ENCODE data around the gene C3orf70. TPM values are rescaled to one million over a fixed set of nuclear protein-coding genes. Genes with fewer than 3 reads are reported as not detected.
"Not testable (repeated sequence)": the region's sequence is repeated elsewhere in the genome, so short reads cannot be mapped to it uniquely, and the experiment has no call there.

The C3orf70 gene
- total RNA-seq, 1 donor from 2014 or later: 0.02 TPM

GRCh38 chr3:185131602-185132256 is 21.1 kb downstream of the C3orf70 start:
- no peaks in the 10 kb centered on the region for H3K9me3 Mint-ChIP-seq

GRCh38 chr3:185129083-185129482 is 23.8 kb downstream of the C3orf70 start:
- H3K4me3 Mint-ChIP-seq: no peak overlapping the region
- peaks cover 15% of the 10 kb centered on the region for H3K27me3 Mint-ChIP-seq
- H3K9me3 Mint-ChIP-seq: no peaks in the 10 kb centered on the region
- H3K36me3 Mint-ChIP-seq (ENCODE audit: low read depth): no peaks in the 10 kb centered on the region
- no peak overlapping the region for H3K27ac Mint-ChIP-seq
- H3K4me1 Mint-ChIP-seq: no peaks in the 10 kb centered on the region
- intact Hi-C loops (cut with micrococcal nuclease): no loop called here
- DNase-seq: no peak

More at GRCh38 chr3:185131602-185132256, 21.1 kb downstream of the C3orf70 start:
- Mint-ChIP-seq H3K4me3 (no peak overlapping the region), H3K4me1 (no peaks in the 10 kb centered on the region), H3K36me3 (ENCODE audit: low read depth) (no peaks in the 10 kb centered on the region), H3K27me3 (peaks cover 17% of the 10 kb centered on the region), H3K27ac (no peak overlapping the region)
- intact Hi-C loops (cut with micrococcal nuclease): no loop called here
- DNase-seq: no peak

GRCh38 chr3:185126201-185126600 is 26.7 kb downstream of the C3orf70 start:
- H3K36me3 Mint-ChIP-seq (ENCODE audit: low read depth): no peaks in the 10 kb centered on the region
- no peak overlapping the region for H3K27ac Mint-ChIP-seq
- H3K4me3 Mint-ChIP-seq: no peak overlapping the region
- peaks cover 6% of the 10 kb centered on the region for H3K27me3 Mint-ChIP-seq
- no peak for DNase-seq
- H3K4me1 Mint-ChIP-seq: no peaks in the 10 kb centered on the region
- intact Hi-C loops (cut with micrococcal nuclease): no loop called here
- H3K9me3 Mint-ChIP-seq: no peaks in the 10 kb centered on the region

GRCh38 chr3:185120126-185120525 is 32.7 kb downstream of the C3orf70 start:
- no peaks in the 10 kb centered on the region for H3K36me3 Mint-ChIP-seq (ENCODE audit: low read depth)
- H3K4me1 Mint-ChIP-seq: no peaks in the 10 kb centered on the region
- intact Hi-C loops (cut with micrococcal nuclease): no loop called here
- H3K4me3 Mint-ChIP-seq: no peak overlapping the region
- H3K9me3 Mint-ChIP-seq: no peaks in the 10 kb centered on the region
- no peak for DNase-seq
- H3K27me3 Mint-ChIP-seq: peaks cover 20% of the 10 kb centered on the region
- H3K27ac Mint-ChIP-seq: no peak overlapping the region

- Mint-ChIP-seq H3K9me3 (no peaks in the 10 kb centered on the region), H3K4me3 (no peak overlapping the region), H3K4me1 (no peaks in the 10 kb centered on the region), H3K36me3 (ENCODE audit: low read depth) (no peaks in the 10 kb centered on the region), H3K27me3 (peaks cover 24% of the 10 kb centered on the region), H3K27ac (no peak overlapping the region)
- no peak for DNase-seq
- intact Hi-C loops (cut with micrococcal nuclease): no loop called here
Observed at GRCh38 chr3:185115371-185115770, 37.5 kb downstream of the C3orf70 start.

GRCh38 chr3:185114756-185115155 is 38.1 kb downstream of the C3orf70 start:
- Mint-ChIP-seq H3K4me1 (no peaks in the 10 kb centered on the region), H3K4me3 (no peak overlapping the region), H3K36me3 (ENCODE audit: low read depth) (no peaks in the 10 kb centered on the region), H3K27me3 (peaks cover 20% of the 10 kb centered on the region), H3K27ac (no peak overlapping the region), H3K9me3 (no peaks in the 10 kb centered on the region)
- DNase-seq: no peak
- intact Hi-C loops (cut with micrococcal nuclease): no loop called here

GRCh38 chr3:185112186-185112585 is 40.7 kb downstream of the C3orf70 start:
- H3K27ac Mint-ChIP-seq: no peak overlapping the region
- H3K36me3 Mint-ChIP-seq (ENCODE audit: low read depth): no peaks in the 10 kb centered on the region
- H3K9me3 Mint-ChIP-seq: no peaks in the 10 kb centered on the region
- H3K27me3 Mint-ChIP-seq: peaks cover 10% of the 10 kb centered on the region
- intact Hi-C loops (cut with micrococcal nuclease): no loop called here
- H3K4me1 Mint-ChIP-seq: no peaks in the 10 kb centered on the region
- no peak overlapping the region for H3K4me3 Mint-ChIP-seq
- no peak for DNase-seq

GRCh38 chr3:185109012-185109411 is 43.8 kb downstream of the C3orf70 start:
- H3K27me3 Mint-ChIP-seq; intact Hi-C loops (cut with micrococcal nuclease); H3K4me1 Mint-ChIP-seq; H3K27ac Mint-ChIP-seq; H3K36me3 Mint-ChIP-seq (ENCODE audit: low read depth); H3K9me3 Mint-ChIP-seq; H3K4me3 Mint-ChIP-seq; DNase-seq: not testable (repeated sequence)

- H3K36me3 Mint-ChIP-seq (ENCODE audit: low read depth); H3K27ac Mint-ChIP-seq; intact Hi-C loops (cut with micrococcal nuclease); H3K4me1 Mint-ChIP-seq; DNase-seq; H3K27me3 Mint-ChIP-seq; H3K4me3 Mint-ChIP-seq: not testable (repeated sequence)
- H3K9me3 Mint-ChIP-seq: peaks cover 22% of the 10 kb centered on the region
Observed at GRCh38 chr3:185106256-185106890, 46.5 kb downstream of the C3orf70 start.

GRCh38 chr3:185103359-185104127 is 49.3 kb downstream of the C3orf70 start:
- H3K9me3 Mint-ChIP-seq: peaks cover 31% of the 10 kb centered on the region
- no peak for DNase-seq
- intact Hi-C loops (cut with micrococcal nuclease): no loop called here
- no peak overlapping the region for H3K27ac Mint-ChIP-seq
- H3K36me3 Mint-ChIP-seq (ENCODE audit: low read depth): no peaks in the 10 kb centered on the region
- H3K4me1 Mint-ChIP-seq: no peaks in the 10 kb centered on the region
- peaks cover 24% of the 10 kb centered on the region for H3K27me3 Mint-ChIP-seq
- no peak overlapping the region for H3K4me3 Mint-ChIP-seq

GRCh38 chr3:185094697-185095096 is 58.2 kb downstream of the C3orf70 start:
- intact Hi-C loops (cut with micrococcal nuclease): no loop called here
- Mint-ChIP-seq H3K27me3 (peaks cover 18% of the 10 kb centered on the region), H3K9me3 (no peaks in the 10 kb centered on the region), H3K27ac (no peak overlapping the region), H3K4me3 (no peak overlapping the region), H3K36me3 (ENCODE audit: low read depth) (no peaks in the 10 kb centered on the region), H3K4me1 (no peaks in the 10 kb centered on the region)
- no peak for DNase-seq

GRCh38 chr3:185093116-185093515 is 59.7 kb downstream of the C3orf70 start:
- intact Hi-C loops (cut with micrococcal nuclease): no loop called here
- no peaks in the 10 kb centered on the region for H3K36me3 Mint-ChIP-seq (ENCODE audit: low read depth)
- no peak overlapping the region for H3K27ac Mint-ChIP-seq
- H3K4me1 Mint-ChIP-seq: no peaks in the 10 kb centered on the region
- no peak for DNase-seq
- peaks cover 11% of the 10 kb centered on the region for H3K27me3 Mint-ChIP-seq
- H3K4me3 Mint-ChIP-seq: no peak overlapping the region
- no peaks in the 10 kb centered on the region for H3K9me3 Mint-ChIP-seq

GRCh38 chr3:185090811-185091210 is 62.0 kb downstream of the C3orf70 start:
- intact Hi-C loops (cut with micrococcal nuclease): no loop called here
- Mint-ChIP-seq H3K4me1 (no peaks in the 10 kb centered on the region), H3K9me3 (no peaks in the 10 kb centered on the region), H3K4me3 (no peak overlapping the region), H3K27me3 (peaks cover 6% of the 10 kb centered on the region), H3K36me3 (ENCODE audit: low read depth) (no peaks in the 10 kb centered on the region), H3K27ac (no peak overlapping the region)
- DNase-seq: no peak

- H3K4me3 Mint-ChIP-seq: no peak overlapping the region
- intact Hi-C loops (cut with micrococcal nuclease): no loop called here
Observed at GRCh38 chr3:185089751-185090150, 63.1 kb downstream of the C3orf70 start.

More at GRCh38 chr3:185089751-185090150, 63.1 kb downstream of the C3orf70 start:
- peaks cover 12% of the 10 kb centered on the region for H3K27me3 Mint-ChIP-seq
- H3K36me3 Mint-ChIP-seq (ENCODE audit: low read depth): no peaks in the 10 kb centered on the region
- no peaks in the 10 kb centered on the region for H3K9me3 Mint-ChIP-seq
- H3K27ac Mint-ChIP-seq: no peak overlapping the region
- DNase-seq: no peak
- no peaks in the 10 kb centered on the region for H3K4me1 Mint-ChIP-seq

Data from activated CD4-positive, alpha-beta T cell treated with anti-CD3 and anti-CD28 coated beads, Interleukin-2, amount 10 ng/mL, durations not matched to agents 24 days and 14 days (primary cell).